WTC11 (cell line): ENCODE results near the gene CCDC28B. TPM values are rescaled to one million over a fixed set of nuclear protein-coding genes. Genes with fewer than 3 reads are reported as not detected.
A peak's percentile ranks its signal among the peaks of the same experiment; 100 is the strongest.

ENCODE experiments used
- ATAC-seq: fragments of 200-7000 bp; cut with Tn5 transposase; 2 replicates; pipeline ENCODE4 v1.10.0; 2021; ENCODE audit warnings: mild to moderate bottlenecking, moderate library complexity
- CTCF ChIA-PET: fragments of 300-600 bp; sonication (Branson Sonifier 250); formaldehyde crosslinking; loops from one replicate; lab custom pipeline; 2021; ENCODE audit warnings: antibody characterized with exemption; lab: Charles Lee
- POLR2A ChIA-PET: fragments of 350-600 bp; sonication (Branson Sonifier 250); formaldehyde crosslinking; loops from one replicate; lab custom pipeline; 2021; ENCODE audit warnings: antibody characterized with exemption; lab: Charles Lee
- DNase-seq: peaks from one replicate; pipeline ENCODE4 v3.0.0; 2021; ENCODE audit warnings: low spot score
- H3K27ac Mint-ChIP-seq: 2 replicates; pipeline ENCODE4 v1.8.0; 2021; ENCODE audit warnings: mixed read lengths
- H3K27me3 Mint-ChIP-seq: 2 replicates; pipeline ENCODE4 v1.8.0; 2021; ENCODE audit warnings: low read depth, mild to moderate bottlenecking, moderate library complexity, mixed read lengths
- H3K36me3 Mint-ChIP-seq: 2 replicates; pipeline ENCODE4 v1.8.0; 2021; ENCODE audit warnings: mixed read lengths
- H3K4me1 Mint-ChIP-seq: 2 replicates; pipeline ENCODE4 v1.8.0; 2022; ENCODE audit warnings: mixed read lengths
- H3K4me3 Mint-ChIP-seq: 2 replicates; pipeline ENCODE4 v1.8.0; 2021; ENCODE audit warnings: mild to moderate bottlenecking, moderate library complexity, mixed read lengths
- H3K9me3 Mint-ChIP-seq: 2 replicates; pipeline ENCODE4 v1.8.0; 2021; ENCODE audit warnings: mixed read lengths
- ATF1 ChIP-seq: sonication (generic); formaldehyde crosslinking; IDR thresholded peaks from 2 replicates; pipeline ENCODE4 v1.8.1; 2023; ENCODE audit warnings: mild to moderate bottlenecking, moderate library complexity, missing genetic modification reagents
- CDX4 ChIP-seq: fragments of 250-450 bp; sonication (Bioruptor Pico); IDR thresholded peaks from 2 replicates; pipeline ENCODE4 v1.9.0; 2021; ENCODE audit warnings: moderate library complexity, mild to moderate bottlenecking, inconsistent platforms, borderline replicate concordance
- GABPB1 ChIP-seq: sonication (generic); formaldehyde crosslinking; IDR thresholded peaks from 2 replicates; pipeline ENCODE4 v1.8.1; 2023; ENCODE audit warnings: mild to moderate bottlenecking, missing genetic modification reagents
- GTF2I ChIP-seq: fragments of 250-450 bp; sonication (Bioruptor Pico); conservative IDR thresholded peaks from 2 replicates; pipeline ENCODE4 v1.4.0; 2021; ENCODE audit warnings: mild to moderate bottlenecking
- JAZF1 ChIP-seq: fragments of 250-450 bp; sonication (Bioruptor Pico); IDR thresholded peaks from 2 replicates; pipeline ENCODE4 v1.9.0; 2021; ENCODE audit warnings: moderate library complexity, mild to moderate bottlenecking, inconsistent platforms
- MYBL2 ChIP-seq: sonication (generic); formaldehyde crosslinking; IDR thresholded peaks from 2 replicates; pipeline ENCODE4 v1.8.1; 2023; ENCODE audit warnings: mild to moderate bottlenecking, moderate library complexity, missing genetic modification reagents
- NR1H2 ChIP-seq: sonication (generic); formaldehyde crosslinking; IDR thresholded peaks from 2 replicates; pipeline ENCODE4 v1.9.0; 2021; ENCODE audit warnings: mild to moderate bottlenecking, moderate library complexity, missing genetic modification reagents
- PRRX2 ChIP-seq: fragments of 250-450 bp; sonication (Bioruptor Pico); IDR thresholded peaks from 2 replicates; pipeline ENCODE4 v1.8.0; 2021; ENCODE audit warnings: mild to moderate bottlenecking
- SP1 ChIP-seq: sonication (generic); formaldehyde crosslinking; conservative IDR thresholded peaks from 2 replicates; pipeline ENCODE4 v1.8.1; 2022; ENCODE audit warnings: missing genetic modification reagents
- TCF7 ChIP-seq: sonication (generic); formaldehyde crosslinking; IDR thresholded peaks from 2 replicates; pipeline ENCODE4 v1.8.0; 2022; ENCODE audit warnings: mild to moderate bottlenecking, low read depth, missing genetic modification reagents, moderate library complexity
- ZNF138 ChIP-seq: sonication (generic); formaldehyde crosslinking; conservative IDR thresholded peaks from 2 replicates; pipeline ENCODE4 v1.8.1; 2022; ENCODE audit warnings: mild to moderate bottlenecking, moderate library complexity, missing genetic modification reagents
- ZNF281 ChIP-seq: sonication (generic); formaldehyde crosslinking; IDR thresholded peaks from 2 replicates; pipeline ENCODE4 v1.8.0; 2023; ENCODE audit warnings: mild to moderate bottlenecking, missing genetic modification reagents
- ZNF416 ChIP-seq: fragments of 250-450 bp; sonication (Bioruptor Pico); IDR thresholded peaks from 2 replicates; pipeline ENCODE4 v1.9.0; 2021; ENCODE audit warnings: mild to moderate bottlenecking, inconsistent platforms
- ZNF512 ChIP-seq: sonication (generic); formaldehyde crosslinking; IDR thresholded peaks from 2 replicates; pipeline ENCODE4 v1.8.1; 2022; ENCODE audit warnings: missing genetic modification reagents, borderline replicate concordance
- ZNF671 ChIP-seq: fragments of 250-450 bp; sonication (Bioruptor Pico); IDR thresholded peaks from 2 replicates; pipeline ENCODE4 v1.8.0; 2021; ENCODE audit warnings: mild to moderate bottlenecking
- total RNA-seq: library from RNA; stranded (reverse); gene quantifications from 3 replicates; pipeline ENCODE4 v1.2.3, GENCODE V29; 2021
- TF ChIP-seq, protein P1 (sequence below): sonication (generic); formaldehyde crosslinking; conservative IDR thresholded peaks from 2 replicates; pipeline ENCODE4 v1.8.1; 2023; ENCODE audit warnings: mild to moderate bottlenecking, low read depth, missing genetic modification reagents, moderate library complexity
- TF ChIP-seq, protein P2 (sequence below): sonication (generic); formaldehyde crosslinking; IDR thresholded peaks from 2 replicates; pipeline ENCODE4 v1.8.1; 2023; ENCODE audit warnings: mild to moderate bottlenecking, missing genetic modification reagents, borderline replicate concordance
- TF ChIP-seq, protein P3 (sequence below): sonication (generic); formaldehyde crosslinking; IDR thresholded peaks from 2 replicates; pipeline ENCODE4 v1.8.1; 2023; ENCODE audit warnings: mild to moderate bottlenecking, missing genetic modification reagents
- TF ChIP-seq, protein P4 (sequence below): sonication (generic); formaldehyde crosslinking; IDR thresholded peaks from 2 replicates; pipeline ENCODE4 v1.8.1; 2022; ENCODE audit warnings: low read depth, mild to moderate bottlenecking, moderate library complexity, missing genetic modification reagents, borderline replicate concordance

The CCDC28B gene
- total RNA-seq, 1 experiment from 2014 or later: 34.4 TPM

DNA sequence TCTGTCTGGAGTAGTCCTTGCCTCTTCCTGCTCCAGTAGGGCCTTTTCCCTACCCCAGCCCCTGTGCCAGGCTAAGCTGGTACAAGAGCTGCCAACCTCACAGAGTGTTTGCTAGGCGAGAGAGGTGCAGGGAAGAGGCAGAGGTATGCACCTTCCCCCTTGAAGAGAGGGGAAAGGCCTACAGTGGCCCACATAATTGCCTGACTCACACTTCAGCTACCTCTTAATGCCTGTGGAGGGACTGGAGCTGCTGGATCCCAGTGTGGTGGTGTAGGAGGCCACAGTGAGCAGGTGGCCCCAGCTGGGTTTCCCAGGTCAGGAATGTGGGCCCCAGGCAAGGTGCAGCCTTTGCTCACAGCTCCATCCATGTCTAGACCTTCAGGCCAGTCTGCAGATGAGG, 3.3 kb upstream of the CCDC28B start:
- H3K9me3 Mint-ChIP-seq: no peaks in the 10 kb centered on the region
- peaks cover 2% of the 10 kb centered on the region; the same call in 1 of the 2 replicates for H3K27me3 Mint-ChIP-seq
- CTCF ChIA-PET: interaction anchor here (2.1 kb wide), 1 partner anchor 19 kb away, joined by 12 read pairs; no protein-coding TSS in a partner anchor
- POLR2A ChIA-PET: interaction anchor here (1.0 to 1.7 kb wide), 4 partner anchors 9 to 138 kb away, joined by 3 to 5 read pairs (median 4); partner anchors contain the start of gene TXLNA
- no peak for ATAC-seq
- TF ChIP-seq ZNF671 (CRISPR knock-in tag): no peak
- TF ChIP-seq, protein P1, sequence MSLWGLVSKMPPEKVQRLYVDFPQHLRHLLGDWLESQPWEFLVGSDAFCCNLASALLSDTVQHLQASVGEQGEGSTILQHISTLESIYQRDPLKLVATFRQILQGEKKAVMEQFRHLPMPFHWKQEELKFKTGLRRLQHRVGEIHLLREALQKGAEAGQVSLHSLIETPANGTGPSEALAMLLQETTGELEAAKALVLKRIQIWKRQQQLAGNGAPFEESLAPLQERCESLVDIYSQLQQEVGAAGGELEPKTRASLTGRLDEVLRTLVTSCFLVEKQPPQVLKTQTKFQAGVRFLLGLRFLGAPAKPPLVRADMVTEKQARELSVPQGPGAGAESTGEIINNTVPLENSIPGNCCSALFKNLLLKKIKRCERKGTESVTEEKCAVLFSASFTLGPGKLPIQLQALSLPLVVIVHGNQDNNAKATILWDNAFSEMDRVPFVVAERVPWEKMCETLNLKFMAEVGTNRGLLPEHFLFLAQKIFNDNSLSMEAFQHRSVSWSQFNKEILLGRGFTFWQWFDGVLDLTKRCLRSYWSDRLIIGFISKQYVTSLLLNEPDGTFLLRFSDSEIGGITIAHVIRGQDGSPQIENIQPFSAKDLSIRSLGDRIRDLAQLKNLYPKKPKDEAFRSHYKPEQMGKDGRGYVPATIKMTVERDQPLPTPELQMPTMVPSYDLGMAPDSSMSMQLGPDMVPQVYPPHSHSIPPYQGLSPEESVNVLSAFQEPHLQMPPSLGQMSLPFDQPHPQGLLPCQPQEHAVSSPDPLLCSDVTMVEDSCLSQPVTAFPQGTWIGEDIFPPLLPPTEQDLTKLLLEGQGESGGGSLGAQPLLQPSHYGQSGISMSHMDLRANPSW (CRISPR knock-in tag): no peak
- TF ChIP-seq ATF1 (CRISPR knock-in tag): no peak
- no peak for TF ChIP-seq SP1 (CRISPR knock-in tag)
- TF ChIP-seq, all 79 proteins: peak for 0
- Mint-ChIP-seq H3K27ac (0 out of 2 replicates have a peak overlapping the region, but pooled peaks have one; percentile 8), H3K36me3 (peaks cover 55% of the 10 kb centered on the region), H3K4me3 (no peak overlapping the region), H3K4me1 (peaks cover 33% of the 10 kb centered on the region)
- DNase-seq: no peak

- ChIA-PET POLR2A (interaction anchor here (0.6 to 1.7 kb wide), 5 partner anchors 10 to 204 kb away, joined by 3 to 5 read pairs (median 4); partner anchors contain the start of gene TXLNA), CTCF (interaction anchor here (2.1 kb wide), 1 partner anchor 18 kb away, joined by 12 read pairs; no protein-coding TSS in a partner anchor)
- DNase-seq (no peak), ATAC-seq (no peak)
- H3K4me3 Mint-ChIP-seq: no peak overlapping the region
- no peaks in the 10 kb centered on the region for H3K9me3 Mint-ChIP-seq
- H3K27me3 Mint-ChIP-seq: peaks cover 2% of the 10 kb centered on the region; the same call in 1 of the 2 replicates
- 0 out of 2 replicates have a peak overlapping the region, but pooled peaks have one; percentile 61 for H3K27ac Mint-ChIP-seq
- peaks cover 35% of the 10 kb centered on the region for H3K4me1 Mint-ChIP-seq
- peaks cover 47% of the 10 kb centered on the region for H3K36me3 Mint-ChIP-seq
- TF ChIP-seq NR1H2 (CRISPR knock-in tag): no peak
- TF ChIP-seq ZNF671 (CRISPR knock-in tag): no peak
- TF ChIP-seq PRRX2 (CRISPR knock-in tag): no peak
- no peak for TF ChIP-seq JAZF1
- TF ChIP-seq ZNF512: no peak
- TF ChIP-seq, protein P2, sequence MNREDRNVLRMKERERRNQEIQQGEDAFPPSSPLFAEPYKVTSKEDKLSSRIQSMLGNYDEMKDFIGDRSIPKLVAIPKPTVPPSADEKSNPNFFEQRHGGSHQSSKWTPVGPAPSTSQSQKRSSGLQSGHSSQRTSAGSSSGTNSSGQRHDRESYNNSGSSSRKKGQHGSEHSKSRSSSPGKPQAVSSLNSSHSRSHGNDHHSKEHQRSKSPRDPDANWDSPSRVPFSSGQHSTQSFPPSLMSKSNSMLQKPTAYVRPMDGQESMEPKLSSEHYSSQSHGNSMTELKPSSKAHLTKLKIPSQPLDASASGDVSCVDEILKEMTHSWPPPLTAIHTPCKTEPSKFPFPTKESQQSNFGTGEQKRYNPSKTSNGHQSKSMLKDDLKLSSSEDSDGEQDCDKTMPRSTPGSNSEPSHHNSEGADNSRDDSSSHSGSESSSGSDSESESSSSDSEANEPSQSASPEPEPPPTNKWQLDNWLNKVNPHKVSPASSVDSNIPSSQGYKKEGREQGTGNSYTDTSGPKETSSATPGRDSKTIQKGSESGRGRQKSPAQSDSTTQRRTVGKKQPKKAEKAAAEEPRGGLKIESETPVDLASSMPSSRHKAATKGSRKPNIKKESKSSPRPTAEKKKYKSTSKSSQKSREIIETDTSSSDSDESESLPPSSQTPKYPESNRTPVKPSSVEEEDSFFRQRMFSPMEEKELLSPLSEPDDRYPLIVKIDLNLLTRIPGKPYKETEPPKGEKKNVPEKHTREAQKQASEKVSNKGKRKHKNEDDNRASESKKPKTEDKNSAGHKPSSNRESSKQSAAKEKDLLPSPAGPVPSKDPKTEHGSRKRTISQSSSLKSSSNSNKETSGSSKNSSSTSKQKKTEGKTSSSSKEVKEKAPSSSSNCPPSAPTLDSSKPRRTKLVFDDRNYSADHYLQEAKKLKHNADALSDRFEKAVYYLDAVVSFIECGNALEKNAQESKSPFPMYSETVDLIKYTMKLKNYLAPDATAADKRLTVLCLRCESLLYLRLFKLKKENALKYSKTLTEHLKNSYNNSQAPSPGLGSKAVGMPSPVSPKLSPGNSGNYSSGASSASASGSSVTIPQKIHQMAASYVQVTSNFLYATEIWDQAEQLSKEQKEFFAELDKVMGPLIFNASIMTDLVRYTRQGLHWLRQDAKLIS (CRISPR knock-in tag): no peak
- TF ChIP-seq, protein P3, sequence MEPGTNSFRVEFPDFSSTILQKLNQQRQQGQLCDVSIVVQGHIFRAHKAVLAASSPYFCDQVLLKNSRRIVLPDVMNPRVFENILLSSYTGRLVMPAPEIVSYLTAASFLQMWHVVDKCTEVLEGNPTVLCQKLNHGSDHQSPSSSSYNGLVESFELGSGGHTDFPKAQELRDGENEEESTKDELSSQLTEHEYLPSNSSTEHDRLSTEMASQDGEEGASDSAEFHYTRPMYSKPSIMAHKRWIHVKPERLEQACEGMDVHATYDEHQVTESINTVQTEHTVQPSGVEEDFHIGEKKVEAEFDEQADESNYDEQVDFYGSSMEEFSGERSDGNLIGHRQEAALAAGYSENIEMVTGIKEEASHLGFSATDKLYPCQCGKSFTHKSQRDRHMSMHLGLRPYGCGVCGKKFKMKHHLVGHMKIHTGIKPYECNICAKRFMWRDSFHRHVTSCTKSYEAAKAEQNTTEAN: no peak
- TF ChIP-seq GTF2I (CRISPR knock-in tag): no peak
- no peak for TF ChIP-seq MYBL2 (CRISPR knock-in tag)
- TF ChIP-seq ZNF138 (CRISPR knock-in tag): no peak
- TF ChIP-seq, protein P4, sequence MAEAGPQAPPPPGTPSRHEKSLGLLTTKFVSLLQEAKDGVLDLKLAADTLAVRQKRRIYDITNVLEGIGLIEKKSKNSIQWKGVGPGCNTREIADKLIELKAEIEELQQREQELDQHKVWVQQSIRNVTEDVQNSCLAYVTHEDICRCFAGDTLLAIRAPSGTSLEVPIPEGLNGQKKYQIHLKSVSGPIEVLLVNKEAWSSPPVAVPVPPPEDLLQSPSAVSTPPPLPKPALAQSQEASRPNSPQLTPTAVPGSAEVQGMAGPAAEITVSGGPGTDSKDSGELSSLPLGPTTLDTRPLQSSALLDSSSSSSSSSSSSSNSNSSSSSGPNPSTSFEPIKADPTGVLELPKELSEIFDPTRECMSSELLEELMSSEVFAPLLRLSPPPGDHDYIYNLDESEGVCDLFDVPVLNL: no peak
- TF ChIP-seq ZNF416 (CRISPR knock-in tag): no peak
- TF ChIP-seq CDX4 (CRISPR knock-in tag): no peak
- no peak for TF ChIP-seq ZNF281 (CRISPR knock-in tag)
- TF ChIP-seq GABPB1 (CRISPR knock-in tag): no peak
- no peak for TF ChIP-seq TCF7
These were observed 2.6 kb upstream of the CCDC28B start for GRCh38 chr1:32197837-32198236.
